NCI-H345 treated with DMSO at 0.1 percent for 48 hours (cell line): ENCODE data around the gene CR1L.
"Not testable (repeated sequence)": the region's sequence is repeated elsewhere in the genome, so short reads cannot be mapped to it uniquely, and the experiment has no call there.

Source experiments
- DNase-seq: peaks from one replicate; lab custom pipeline; 2025; ENCODE audit not compliant: unreplicated experiment; lab: John Stamatoyannopoulos, UW

The CR1L gene

DNA sequence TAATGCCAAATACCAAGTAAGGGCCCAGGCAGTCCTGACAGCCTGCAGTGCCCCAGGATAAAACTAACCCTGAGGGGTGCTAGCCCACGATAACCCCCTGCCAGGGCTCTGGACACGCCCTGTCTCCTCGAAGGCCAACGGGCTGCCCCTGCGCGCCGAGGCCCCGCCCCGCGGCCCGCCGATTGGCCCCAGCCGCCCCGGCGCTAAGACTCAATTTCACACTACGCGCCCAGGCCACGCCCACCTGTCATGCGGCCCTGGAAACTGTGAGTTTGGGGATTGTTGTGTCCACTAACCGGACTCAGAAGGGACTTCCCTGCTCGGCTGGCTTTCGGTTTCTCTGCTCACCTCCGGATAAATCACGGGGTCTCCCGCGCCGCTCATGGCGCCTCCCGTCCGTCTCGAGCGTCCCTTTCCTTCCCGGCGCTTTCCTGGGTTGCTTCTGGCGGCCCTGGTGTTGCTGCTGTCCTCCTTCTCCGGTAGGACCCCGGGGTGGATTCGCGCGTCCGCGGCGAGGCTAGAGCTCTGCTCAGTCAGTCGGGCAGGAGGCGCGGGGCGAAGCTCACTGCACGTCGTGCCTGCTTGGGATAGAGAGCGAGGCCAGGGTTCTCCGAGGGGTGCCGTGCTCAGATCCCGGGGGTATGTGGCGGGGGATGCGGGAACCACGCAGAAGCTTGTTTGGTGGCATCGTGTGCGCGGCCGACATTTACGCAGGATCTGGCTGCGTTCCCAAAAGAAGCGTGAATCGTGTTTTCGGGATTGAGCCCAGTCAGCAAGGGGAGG is at the start of gene CR1L:
CR1L (plus strand) TSS at position 282 of the 783 bp plus-strand sequence; CDS start at position 383, 101 bp downstream.
- DNase-seq: peak; percentile 66

DNA sequence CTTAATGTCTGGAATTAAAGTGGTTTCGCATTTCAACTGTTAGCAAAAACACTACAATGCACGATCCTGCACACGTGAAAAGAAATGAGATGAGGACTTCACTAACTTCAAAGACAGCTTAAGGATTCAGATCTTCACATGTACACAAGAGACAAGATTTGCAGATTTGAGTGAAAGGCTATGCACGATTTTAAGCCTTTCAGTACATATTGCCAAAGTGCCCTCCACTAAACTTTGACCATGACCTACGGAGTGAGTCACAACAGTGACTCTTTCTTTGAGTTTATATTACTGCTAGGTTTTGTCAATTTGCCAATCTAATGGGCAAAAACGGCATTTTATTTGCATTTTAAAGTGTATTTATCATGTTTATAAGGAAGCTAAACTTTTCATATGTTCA is 41.2 kb upstream of the CR1L start:
- DNase-seq: no peak

DNA sequence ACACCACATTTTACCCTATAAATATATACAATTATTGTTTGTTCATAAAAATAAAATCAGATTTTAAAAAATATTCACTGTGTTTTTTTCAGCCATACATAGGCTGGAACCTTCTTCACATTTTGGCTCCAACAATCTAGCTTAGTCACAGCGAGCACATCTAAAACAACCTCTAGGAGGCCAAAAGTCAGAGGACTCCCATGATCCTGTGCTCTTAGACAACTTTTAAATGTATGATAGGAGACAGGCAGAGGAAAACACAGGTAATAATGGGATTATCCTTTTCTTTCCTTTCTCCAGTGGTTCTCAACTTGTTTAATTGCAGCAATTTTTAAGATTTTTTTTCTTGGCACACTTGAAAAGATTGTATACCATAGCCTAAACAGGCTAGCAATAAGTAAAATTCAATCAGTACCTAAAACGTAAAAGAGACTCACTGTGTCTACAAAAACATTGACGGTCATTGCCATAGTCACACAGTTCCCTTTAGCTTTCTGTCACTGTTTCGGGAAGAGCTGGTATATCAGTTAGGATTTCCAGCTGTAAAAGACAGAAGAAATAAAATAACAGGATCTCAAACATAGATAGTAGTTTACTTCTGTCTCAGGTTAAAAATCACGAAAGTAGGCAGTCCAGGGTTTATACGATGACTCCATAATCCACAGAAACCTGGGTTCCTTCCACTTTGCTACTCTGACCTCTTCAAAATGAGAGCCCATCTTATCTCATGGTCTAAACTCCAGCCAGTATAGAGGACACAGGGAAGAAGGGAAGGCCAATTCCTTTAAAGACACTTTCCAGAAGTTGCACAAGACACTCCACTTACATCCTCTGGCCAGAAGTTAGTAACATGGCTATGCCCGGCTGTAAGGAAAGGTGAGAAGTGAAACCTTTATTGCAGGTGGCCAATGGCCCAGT is 39.2 kb upstream of the CR1L start:
- DNase-seq: no peak

DNA sequence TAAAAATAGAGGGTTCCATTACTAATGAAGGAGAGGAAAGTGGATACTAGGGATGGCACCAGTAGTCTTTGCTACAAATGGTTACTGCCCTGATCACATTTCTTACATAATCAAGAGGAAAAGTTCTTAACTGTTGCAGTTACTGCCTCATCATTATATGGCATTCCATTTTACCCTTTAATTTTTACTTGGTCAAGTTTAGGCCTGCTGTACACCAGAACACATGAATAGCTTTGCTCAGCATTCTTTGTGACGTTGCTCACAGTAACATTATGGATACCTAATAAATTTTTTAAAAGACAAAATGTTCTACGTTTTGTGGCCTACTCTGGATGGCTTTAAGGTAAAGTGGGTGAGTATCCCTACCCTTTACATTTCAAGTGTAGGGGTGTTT is 38.6 kb upstream of the CR1L start:
- no peak for DNase-seq

DNA sequence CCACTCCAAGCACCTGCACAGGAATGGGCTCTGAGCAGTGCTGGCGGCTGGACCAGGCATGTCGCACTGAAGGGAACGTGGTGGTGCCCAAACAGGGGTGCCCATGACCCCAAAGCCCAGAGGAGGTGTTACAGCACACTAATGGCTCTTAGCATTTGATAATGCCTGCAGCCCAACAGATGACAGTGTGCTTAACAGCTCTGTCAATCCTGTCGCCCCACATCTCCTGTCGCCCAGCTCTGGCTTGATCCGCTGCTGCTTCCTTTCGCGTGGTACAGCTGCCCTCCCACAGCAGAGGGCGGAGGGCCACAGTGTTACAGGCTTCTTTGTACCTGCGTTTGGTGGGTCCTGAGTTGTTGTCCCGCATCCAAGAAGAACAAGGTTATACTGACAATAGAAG is 32.2 kb upstream of the CR1L start:
- DNase-seq: no peak

DNA sequence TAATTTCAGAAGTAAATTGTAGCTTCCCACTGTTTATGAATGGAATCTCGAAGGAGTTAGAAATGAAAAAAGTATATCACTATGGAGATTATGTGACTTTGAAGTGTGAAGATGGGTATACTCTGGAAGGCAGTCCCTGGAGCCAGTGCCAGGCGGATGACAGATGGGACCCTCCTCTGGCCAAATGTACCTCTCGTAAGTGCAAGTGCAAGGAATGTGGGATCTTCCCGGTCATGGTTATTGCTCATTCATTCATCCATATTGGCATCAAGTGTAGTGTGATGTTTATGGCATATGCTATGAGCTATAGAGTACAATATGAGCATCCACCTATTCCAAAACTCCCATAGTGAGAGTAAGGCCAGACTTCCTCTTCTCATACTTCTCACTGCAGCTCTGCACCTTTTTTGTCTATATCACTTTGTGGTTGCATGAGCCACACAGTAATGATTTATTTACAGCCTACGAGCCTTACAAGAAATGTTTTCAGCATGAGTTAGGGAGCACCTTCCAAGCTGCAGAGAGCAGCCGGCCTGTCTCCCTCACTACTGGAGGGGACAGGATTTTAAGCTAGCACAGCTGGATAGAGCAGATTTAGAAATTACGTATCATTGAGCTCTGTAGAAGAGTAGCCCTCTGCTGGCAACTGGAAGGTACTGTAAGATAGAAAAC is 24.9 kb upstream of the CR1L start:
- peak; percentile 22 for DNase-seq

DNA sequence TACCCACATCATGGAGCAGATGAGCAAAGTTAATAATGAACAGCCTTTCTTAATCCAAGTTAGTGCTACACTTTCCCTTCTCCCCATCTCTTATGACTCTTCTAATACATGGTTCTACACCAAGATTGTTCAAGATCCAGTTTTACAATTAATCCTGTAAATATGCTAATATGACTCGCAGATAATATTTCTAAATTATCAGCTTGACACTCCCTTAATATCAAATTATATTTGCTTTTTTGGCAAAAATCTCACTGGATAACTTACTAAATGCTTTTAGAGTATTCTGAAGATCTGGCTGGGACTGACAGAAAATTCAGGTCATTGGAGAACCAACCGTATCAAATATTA is 24.4 kb upstream of the CR1L start:
- no peak for DNase-seq

DNA sequence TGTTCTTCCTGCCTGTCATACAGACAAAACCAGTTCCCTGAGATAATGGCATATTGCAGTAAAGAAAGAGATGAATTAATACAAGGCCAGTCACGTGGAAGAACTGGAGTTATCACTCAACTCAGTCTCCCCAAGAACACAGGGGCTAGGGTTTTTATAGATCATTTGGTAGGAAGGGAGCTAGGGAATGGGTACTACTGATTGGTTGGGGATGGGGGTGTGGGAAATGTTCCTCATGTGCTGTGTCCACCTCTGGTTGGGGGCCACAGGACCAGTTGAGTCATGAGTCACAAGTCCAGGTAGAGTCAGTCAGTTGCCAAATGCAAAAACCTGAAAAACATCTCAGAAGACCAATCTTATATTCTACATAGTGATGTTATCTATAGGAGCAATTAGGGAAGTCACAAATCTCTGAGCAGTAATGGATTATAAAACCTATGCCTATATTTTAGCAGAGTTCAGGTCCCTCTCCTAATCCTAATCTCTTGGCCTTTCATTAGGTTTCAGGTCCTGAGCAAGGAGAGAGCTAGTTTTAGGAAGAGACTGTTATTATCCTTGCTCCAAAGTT is 19.3 kb upstream of the CR1L start:
- DNase-seq: not testable (repeated sequence)

DNA sequence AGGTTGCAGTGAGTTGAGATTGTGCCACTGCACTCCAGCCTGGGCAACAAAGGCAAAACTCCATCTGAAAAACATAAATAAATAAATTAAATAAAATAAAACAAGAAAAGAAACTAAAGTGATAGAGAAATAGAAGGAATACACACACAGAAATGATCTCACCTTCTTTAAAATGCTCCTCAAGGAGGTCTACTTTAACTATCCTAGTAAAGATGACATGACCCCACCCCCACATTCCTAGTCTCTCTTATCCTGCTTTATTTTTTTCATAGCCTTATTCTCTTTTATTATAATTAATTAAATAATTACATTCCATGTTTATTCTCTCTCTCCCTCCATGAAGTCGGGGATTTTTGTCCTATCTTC is 18.0 kb upstream of the CR1L start:
- no peak for DNase-seq

DNA sequence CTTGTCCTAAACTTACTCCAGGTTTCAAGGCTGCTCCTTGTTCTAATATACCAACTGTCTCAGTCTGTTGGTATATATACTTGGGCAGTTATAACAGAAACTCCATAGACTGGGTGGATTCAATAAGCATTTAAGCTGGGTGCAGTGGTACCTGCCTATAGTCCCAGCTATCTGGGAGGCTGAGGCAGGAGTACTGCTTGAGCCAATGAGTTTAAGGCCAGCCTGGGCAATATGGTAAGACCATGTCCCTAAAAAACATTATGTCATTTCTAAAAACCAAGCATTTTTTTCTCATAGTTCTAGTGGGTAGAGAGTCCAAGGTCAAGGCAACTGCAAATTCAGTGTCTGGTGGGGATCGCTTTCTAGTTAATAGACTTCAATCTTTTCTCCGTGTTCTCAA is 17.4 kb upstream of the CR1L start:
- no peak for DNase-seq

DNA sequence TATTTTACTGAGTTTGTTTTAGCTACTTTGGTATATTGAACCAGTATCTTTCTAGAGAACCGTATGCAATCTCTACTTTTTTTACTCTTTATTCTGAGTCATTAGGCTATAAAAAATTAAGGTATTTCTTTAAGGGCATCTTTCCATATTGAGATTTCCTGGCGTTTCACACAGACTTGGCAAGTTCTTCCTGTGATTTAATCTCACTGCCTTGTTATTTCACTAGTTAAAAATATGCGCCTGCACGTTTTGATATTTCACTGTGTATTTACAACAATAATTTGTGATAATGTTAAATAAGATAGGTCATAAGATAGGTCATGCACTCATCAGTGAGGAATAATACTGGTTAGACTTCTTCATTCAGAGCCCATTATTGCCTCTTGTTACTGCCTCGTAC is 16.2 kb upstream of the CR1L start:
- DNase-seq: no peak

DNA sequence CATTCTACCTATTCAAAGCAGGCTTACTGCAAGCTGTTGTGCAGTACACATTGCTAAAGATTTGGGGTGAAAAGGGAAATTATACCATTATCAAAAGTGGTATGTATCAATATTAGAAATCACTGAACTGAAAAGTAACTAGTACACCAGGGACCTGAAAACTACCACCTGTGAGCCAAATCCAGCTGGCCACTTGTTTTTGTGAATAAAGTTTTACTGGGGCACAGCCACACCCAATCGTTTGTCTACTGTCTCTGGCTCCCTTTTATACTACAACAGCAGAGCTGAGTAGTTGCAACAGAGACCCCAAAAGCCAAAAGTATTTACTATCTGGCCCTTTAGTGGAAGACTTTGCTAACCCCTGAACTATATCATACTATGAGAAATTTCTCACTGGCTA is 13.8 kb upstream of the CR1L start:
- DNase-seq: no peak

DNA sequence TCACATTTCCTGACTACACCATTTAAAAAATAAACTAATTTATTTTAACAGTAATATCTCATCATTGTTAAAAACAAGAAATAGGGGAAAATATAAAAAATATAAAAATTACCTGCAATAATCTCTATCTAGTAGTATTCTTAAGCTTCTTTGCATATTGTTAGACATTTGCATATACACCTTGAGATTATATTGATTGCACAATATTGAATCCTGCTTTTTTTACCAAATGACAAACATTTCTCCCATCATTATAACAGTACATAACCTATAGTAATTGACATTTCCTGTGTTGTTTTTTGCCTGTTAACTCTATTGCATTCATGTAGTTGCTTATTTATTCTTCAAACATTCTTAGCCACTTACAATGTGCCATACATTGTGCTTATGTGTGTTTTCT is 11.7 kb upstream of the CR1L start:
- no peak for DNase-seq

DNA sequence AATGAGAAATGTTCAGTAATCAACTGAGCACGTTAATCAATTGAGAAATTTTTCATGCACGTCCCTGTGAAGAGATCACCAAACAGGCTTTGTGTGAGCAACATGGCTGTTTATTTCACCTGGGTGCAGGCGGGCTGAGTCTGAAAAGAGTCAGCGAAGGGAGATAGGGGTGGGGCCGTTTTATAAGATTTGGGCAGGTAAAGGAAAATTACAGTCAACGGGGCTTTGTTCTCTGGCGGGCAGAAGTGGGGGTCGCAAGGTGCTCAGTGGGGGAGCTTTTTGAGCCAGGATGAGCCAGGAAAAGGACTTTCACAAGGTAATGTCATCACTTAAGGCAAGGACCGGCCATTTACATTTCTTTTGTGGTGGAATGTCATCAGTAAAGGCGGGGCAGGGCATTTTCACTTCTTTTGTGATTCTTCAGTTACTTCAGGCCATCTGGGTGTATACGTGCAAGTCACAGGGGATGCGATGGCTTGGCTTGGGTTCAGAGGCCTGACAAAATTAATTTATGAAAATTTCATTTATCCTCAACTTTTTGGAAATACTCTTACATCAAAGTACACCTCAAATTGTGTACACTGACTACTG is 11.1 kb upstream of the CR1L start:
- not testable (repeated sequence) for DNase-seq

DNA sequence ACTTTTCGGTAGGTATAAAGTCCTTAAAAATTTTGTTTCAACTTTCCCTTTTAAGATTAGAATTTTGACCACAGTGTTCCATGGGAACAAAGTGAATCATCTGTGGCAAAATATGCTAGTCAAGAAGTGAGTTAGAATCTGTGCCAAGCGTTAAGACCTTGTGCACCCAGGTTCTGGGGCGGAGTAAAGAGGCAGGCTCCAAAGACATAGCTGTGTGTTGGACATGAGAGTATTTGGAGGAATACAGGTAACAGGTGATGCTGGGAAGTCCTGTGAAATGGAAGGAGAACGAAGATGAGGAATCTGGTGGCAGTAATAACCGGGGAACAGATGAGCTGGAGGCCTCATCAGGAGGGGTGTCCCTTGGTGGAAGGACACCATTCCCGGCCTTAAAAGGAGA is 10.6 kb upstream of the CR1L start:
- DNase-seq: not testable (repeated sequence)

DNA sequence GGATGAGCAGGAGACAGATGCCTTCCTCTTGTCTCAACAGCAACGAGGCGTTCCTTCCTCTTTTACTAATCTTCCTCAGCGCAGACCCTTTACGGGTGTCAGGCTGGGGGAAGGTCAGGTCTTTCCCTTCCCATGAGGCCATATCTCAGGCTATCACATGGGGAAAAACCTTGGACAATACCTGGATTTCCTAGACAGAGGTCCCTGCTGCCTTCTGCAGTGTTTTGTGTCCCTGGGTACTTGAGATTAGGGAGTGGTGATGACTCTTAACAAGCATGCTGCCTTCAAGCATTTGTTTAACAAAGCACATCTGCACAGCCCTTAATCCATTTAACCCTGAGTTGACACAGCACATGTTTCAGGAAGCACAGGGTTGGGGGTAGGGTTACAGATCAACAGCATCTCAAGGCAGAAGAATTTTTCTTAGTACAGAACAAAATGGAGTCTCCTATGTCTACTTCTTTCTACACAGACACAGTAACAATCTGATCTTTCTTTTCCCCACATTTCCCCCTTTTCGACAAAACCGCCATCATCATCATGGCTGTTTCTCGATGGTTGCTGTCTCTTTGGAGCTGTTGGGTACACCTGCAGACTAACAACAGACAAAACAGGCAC is 9.3 kb upstream of the CR1L start:
- not testable (repeated sequence) for DNase-seq

DNA sequence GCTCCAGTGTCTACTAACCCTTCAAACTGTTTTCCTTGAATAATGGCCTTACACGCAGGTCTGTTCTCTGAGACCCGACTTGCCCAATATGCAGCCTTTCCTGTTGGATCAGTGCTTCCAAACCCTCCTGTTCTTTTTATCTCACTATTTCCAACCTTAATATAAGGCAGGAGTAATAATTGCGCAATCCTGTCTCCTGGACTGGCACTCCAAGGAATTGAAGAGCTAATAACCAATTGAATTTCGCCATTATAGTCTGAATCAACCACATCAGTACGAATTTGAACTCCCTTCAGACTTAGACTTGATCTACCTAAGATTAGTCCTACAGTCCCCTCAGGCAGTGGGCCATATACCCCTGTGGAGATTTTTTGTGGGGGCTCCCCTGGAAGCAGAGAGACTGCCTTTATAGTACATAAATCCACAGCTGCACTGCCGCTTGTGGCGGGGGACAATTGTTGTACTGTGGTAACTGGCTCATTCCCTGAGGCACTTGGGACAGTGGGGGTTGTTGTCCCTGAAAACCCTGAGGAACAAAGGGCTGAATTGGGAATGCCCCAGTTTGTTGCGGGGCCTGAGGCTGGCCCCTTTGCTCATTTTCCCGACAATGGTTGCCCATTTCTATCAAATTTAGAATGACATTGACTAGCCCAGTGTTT is 6.3 kb upstream of the CR1L start:
- DNase-seq: not testable (repeated sequence)

DNA sequence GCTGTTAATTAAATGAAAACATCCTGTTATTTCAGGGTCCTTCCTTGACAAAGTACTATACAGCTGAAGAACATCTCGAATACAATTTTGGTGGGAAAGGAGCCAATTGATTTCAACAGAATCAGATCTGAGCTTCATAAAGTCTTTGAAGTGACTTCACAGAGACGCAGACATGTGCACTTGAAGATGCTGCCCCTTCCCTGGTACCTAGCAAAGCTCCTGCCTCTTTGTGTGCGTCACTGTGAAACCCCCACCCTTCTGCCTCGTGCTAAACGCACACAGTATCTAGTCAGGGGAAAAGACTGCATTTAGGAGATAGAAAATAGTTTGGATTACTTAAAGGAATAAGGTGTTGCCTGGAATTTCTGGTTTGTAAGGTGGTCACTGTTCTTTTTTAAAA is 5.6 kb upstream of the CR1L start:
- DNase-seq: not testable (repeated sequence)

DNA sequence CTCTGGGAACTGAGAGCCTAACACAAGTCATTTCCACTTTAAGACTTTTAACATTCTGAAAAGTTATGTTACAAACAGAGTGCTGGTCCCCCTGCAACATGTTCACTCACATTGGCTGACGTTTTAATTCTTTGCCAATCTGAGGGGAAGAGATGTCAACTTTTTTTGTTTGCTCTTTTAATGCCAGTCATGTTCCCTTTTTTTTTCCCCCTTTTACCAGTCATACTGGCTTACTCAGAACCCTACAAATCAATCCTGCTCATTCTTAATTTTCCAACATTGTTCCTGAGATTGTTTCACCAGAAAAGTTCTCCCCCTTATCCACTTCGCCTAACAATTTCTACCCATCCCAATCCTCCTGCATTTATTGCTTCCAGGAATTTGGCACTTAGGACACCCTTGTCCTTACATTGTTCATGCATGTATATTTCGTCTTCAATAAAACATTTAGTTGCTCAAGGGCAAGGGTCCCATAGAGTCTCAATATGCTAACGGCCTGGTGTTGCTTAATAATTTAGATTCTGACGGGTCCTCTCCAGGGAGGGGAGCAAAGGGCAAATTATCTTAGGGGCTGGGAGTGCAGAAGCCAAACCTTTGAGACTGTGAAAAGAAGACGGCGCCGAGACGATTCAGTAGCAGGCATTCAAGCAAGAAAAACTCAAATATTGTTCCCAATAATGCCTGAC is 624 bp upstream of the CR1L start:
- DNase-seq: no peak
